ENCODE measurements around the gene NFIA. TPM values are rescaled to one million over a fixed set of nuclear protein-coding genes. Genes with fewer than 3 reads are reported as not detected.

The NFIA gene
- total and polyA plus RNA-seq, 2 donors (not counting 1 experiment from before 2014, with no cell fraction given) = 5.4 to 11.0 TPM

- peak in 1 of 2 donors; percentile 28 for DNase-seq (ENCODE audit: low read depth in 2 of 2)
- Histone ChIP-seq H3K36me3 (ENCODE audit: control insufficient read depth, insufficient read depth, low read length) (no peaks in the 10 kb centered on the region), H2AFZ (ENCODE audit: low read length) (no peak overlapping the region), H4K20me1 (ENCODE audit: control insufficient read depth, extremely low read depth, insufficient read depth, low read length) (no peaks in the 10 kb centered on the region), H3K9me3 (ENCODE audit: control insufficient read depth, insufficient read depth, low read depth, low read length) (no peaks in the 10 kb centered on the region), H3K27ac (ENCODE audit: insufficient read depth, low read length) (no peak overlapping the region), H3K79me2 (ENCODE audit: control insufficient read depth, insufficient read depth, low read length) (no peaks in the 10 kb centered on the region), H3K27me3 (ENCODE audit: control insufficient read depth, insufficient read depth, low read length) (no peaks in the 10 kb centered on the region), H3K4me3 (replicated peaks in 1 of 4; ENCODE audit: control extremely low read depth in 1 of 4, insufficient read depth in 1 of 4, low read depth in 3 of 4, low read length in 4 of 4) (no peak overlapping the region), H3K9ac (ENCODE audit: insufficient read depth, low read length) (no peak overlapping the region), H3K4me1 (ENCODE audit: control insufficient read depth, extremely low read depth, insufficient read depth, low read length) (no peaks in the 10 kb centered on the region), H3K4me2 (ENCODE audit: extremely low read depth, insufficient read depth, low read length) (no peak overlapping the region)
- TF ChIP-seq CTCF (conservative IDR thresholded peaks at IDR 0.05 in 1 of 2, IDR thresholded peaks at IDR 0.05 in 1 of 2; ENCODE audit: low read depth in 1 of 2, low read length in 2 of 2) (no peak), EZH2 (IDR thresholded peaks at IDR 0.05; ENCODE audit: low read length, missing control alignments) (no peak)
Measured at GRCh38 chr1:61190618-61191432, 108.5 kb downstream of the NFIA start.

- Histone ChIP-seq H3K27ac (ENCODE audit: insufficient read depth, low read length) (no peak overlapping the region), H4K20me1 (ENCODE audit: control insufficient read depth, extremely low read depth, insufficient read depth, low read length) (no peaks in the 10 kb centered on the region), H3K9ac (ENCODE audit: insufficient read depth, low read length) (no peak overlapping the region), H3K9me3 (ENCODE audit: control insufficient read depth, insufficient read depth, low read depth, low read length) (no peaks in the 10 kb centered on the region), H2AFZ (ENCODE audit: low read length) (no peak overlapping the region), H3K4me1 (ENCODE audit: control insufficient read depth, extremely low read depth, insufficient read depth, low read length) (no peaks in the 10 kb centered on the region), H3K36me3 (ENCODE audit: control insufficient read depth, insufficient read depth, low read length) (no peaks in the 10 kb centered on the region), H3K4me3 (replicated peaks in 1 of 4; ENCODE audit: control extremely low read depth in 1 of 4, insufficient read depth in 1 of 4, low read depth in 3 of 4, low read length in 4 of 4) (no peak overlapping the region), H3K27me3 (ENCODE audit: control insufficient read depth, insufficient read depth, low read length) (no peaks in the 10 kb centered on the region), H3K4me2 (ENCODE audit: extremely low read depth, insufficient read depth, low read length) (no peak overlapping the region), H3K79me2 (ENCODE audit: control insufficient read depth, insufficient read depth, low read length) (no peaks in the 10 kb centered on the region)
- DNase-seq (ENCODE audit: low read depth in 2 of 2) = no peak
- TF ChIP-seq EZH2 (IDR thresholded peaks at IDR 0.05; ENCODE audit: low read length, missing control alignments) = no peak
- TF ChIP-seq CTCF (conservative IDR thresholded peaks at IDR 0.05 in 1 of 2, IDR thresholded peaks at IDR 0.05 in 1 of 2; ENCODE audit: low read depth in 1 of 2, low read length in 2 of 2) = no peak
Measured at GRCh38 chr1:61191433-61191720, 109.0 kb downstream of the NFIA start.

- no peak for DNase-seq (ENCODE audit: low read depth in 2 of 2)
- Histone ChIP-seq H3K9me3 (ENCODE audit: control insufficient read depth, insufficient read depth, low read depth, low read length) (no peaks in the 10 kb centered on the region), H3K4me3 (replicated peaks in 1 of 4; ENCODE audit: control extremely low read depth in 1 of 4, insufficient read depth in 1 of 4, low read depth in 3 of 4, low read length in 4 of 4) (no peak overlapping the region), H3K36me3 (ENCODE audit: control insufficient read depth, insufficient read depth, low read length) (no peaks in the 10 kb centered on the region), H3K79me2 (ENCODE audit: control insufficient read depth, insufficient read depth, low read length) (no peaks in the 10 kb centered on the region), H3K4me1 (ENCODE audit: control insufficient read depth, extremely low read depth, insufficient read depth, low read length) (no peaks in the 10 kb centered on the region), H3K4me2 (ENCODE audit: extremely low read depth, insufficient read depth, low read length) (no peak overlapping the region), H2AFZ (ENCODE audit: low read length) (no peak overlapping the region), H4K20me1 (ENCODE audit: control insufficient read depth, extremely low read depth, insufficient read depth, low read length) (no peaks in the 10 kb centered on the region), H3K27me3 (ENCODE audit: control insufficient read depth, insufficient read depth, low read length) (no peaks in the 10 kb centered on the region), H3K9ac (ENCODE audit: insufficient read depth, low read length) (no peak overlapping the region), H3K27ac (ENCODE audit: insufficient read depth, low read length) (no peak overlapping the region)
- TF ChIP-seq EZH2 (IDR thresholded peaks at IDR 0.05; ENCODE audit: low read length, missing control alignments) (no peak), CTCF (conservative IDR thresholded peaks at IDR 0.05 in 1 of 2, IDR thresholded peaks at IDR 0.05 in 1 of 2; ENCODE audit: low read depth in 1 of 2, low read length in 2 of 2) (no peak)
Measured at GRCh38 chr1:61192663-61193330, 110.4 kb downstream of the NFIA start.

All from fibroblast of lung (primary cell).